ENCODE measurements around the gene PTBP3.

PTBP3 gene

DNA sequence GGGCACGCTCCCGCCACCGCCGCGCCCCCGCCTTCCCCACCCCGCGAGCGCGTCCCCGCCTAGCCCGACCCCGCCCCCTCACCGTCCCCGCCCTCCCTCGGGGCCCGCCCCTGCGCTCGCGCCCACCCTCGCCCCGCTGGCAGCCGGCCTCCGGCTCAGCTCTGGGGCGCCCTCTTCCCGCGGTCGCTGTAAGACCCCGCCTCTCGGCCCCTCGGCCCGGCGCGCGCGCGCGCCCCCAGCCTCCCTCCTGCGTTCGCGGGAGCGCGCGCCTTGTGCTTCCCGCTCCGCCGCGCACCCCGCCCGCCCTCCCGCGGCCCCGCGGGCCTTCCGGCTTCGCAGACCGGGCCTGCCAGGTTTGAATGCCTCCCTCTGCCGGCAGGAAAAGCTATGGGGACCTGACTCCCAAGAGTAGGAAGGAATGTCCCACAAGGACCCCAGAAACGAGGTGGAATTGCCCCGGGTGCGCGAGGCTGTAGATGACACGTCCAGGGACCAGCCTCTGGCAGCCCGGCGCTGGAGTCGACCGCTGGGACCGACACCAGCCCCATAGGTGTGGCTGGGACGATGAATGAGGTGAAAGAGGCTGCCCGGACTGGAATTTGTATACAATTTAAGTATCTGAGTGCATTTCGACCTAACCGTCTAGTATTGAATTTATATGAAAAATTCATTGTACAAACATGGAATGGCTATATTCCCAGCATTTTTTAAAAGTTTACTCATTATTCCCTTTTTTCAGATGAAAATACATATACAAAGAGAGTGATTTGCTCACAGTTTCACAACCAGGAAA, 416 bp upstream of the PTBP3 start (continued):
- TF ChIP-seq, protein P1, sequence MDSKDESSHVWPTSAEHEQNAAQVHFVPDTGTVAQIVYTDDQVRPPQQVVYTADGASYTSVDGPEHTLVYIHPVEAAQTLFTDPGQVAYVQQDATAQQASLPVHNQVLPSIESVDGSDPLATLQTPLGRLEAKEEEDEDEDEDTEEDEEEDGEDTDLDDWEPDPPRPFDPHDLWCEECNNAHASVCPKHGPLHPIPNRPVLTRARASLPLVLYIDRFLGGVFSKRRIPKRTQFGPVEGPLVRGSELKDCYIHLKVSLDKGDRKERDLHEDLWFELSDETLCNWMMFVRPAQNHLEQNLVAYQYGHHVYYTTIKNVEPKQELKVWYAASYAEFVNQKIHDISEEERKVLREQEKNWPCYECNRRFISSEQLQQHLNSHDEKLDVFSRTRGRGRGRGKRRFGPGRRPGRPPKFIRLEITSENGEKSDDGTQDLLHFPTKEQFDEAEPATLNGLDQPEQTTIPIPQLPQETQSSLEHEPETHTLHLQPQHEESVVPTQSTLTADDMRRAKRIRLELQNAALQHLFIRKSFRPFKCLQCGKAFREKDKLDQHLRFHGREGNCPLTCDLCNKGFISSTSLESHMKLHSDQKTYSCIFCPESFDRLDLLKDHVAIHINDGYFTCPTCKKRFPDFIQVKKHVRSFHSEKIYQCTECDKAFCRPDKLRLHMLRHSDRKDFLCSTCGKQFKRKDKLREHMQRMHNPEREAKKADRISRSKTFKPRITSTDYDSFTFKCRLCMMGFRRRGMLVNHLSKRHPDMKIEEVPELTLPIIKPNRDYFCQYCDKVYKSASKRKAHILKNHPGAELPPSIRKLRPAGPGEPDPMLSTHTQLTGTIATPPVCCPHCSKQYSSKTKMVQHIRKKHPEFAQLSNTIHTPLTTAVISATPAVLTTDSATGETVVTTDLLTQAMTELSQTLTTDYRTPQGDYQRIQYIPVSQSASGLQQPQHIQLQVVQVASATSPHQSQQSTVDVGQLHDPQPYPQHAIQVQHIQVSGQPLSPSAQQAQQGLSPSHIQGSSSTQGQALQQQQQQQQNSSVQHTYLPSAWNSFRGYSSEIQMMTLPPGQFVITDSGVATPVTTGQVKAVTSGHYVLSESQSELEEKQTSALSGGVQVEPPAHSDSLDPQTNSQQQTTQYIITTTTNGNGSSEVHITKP (tag by site-specific recombination; IDR thresholded peaks at IDR 0.05), result peak; percentile 81
- TF ChIP-seq ZNF155 (tag by site-specific recombination; IDR thresholded peaks at IDR 0.05) (no peak), ZNF621 (tag by site-specific recombination; IDR thresholded peaks at IDR 0.05) (no peak), ZNF768 (tag by site-specific recombination; IDR thresholded peaks at IDR 0.05) (no peak), IKZF3 (tag by site-specific recombination; IDR thresholded peaks at IDR 0.05) (0 out of 2 replicates have a peak, but pooled peaks have one; percentile 43), ZNF660 (tag by site-specific recombination; IDR thresholded peaks at IDR 0.05) (peak; percentile 22; the same call in 1 of the 2 replicates), ZNF350 (tag by site-specific recombination; IDR thresholded peaks at IDR 0.05) (no peak), ZEB2 (tag by site-specific recombination; IDR thresholded peaks at IDR 0.05) (peak; percentile 24; the same call in 1 of the 2 replicates), ZNF335 (tag by site-specific recombination; conservative IDR thresholded peaks at IDR 0.05) (peak; percentile 57), KLF10 (tag by site-specific recombination; IDR thresholded peaks at IDR 0.05) (no peak), ZNF777 (tag by site-specific recombination; IDR thresholded peaks at IDR 0.05; ENCODE audit: borderline replicate concordance) (0 out of 2 replicates have a peak, but pooled peaks have one; percentile 63)
- TF ChIP-seq, protein P2, sequence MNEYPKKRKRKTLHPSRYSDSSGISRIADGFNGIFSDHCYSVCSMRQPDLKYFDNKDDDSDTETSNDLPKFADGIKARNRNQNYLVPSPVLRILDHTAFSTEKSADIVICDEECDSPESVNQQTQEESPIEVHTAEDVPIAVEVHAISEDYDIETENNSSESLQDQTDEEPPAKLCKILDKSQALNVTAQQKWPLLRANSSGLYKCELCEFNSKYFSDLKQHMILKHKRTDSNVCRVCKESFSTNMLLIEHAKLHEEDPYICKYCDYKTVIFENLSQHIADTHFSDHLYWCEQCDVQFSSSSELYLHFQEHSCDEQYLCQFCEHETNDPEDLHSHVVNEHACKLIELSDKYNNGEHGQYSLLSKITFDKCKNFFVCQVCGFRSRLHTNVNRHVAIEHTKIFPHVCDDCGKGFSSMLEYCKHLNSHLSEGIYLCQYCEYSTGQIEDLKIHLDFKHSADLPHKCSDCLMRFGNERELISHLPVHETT (tag by site-specific recombination; IDR thresholded peaks at IDR 0.05), result no peak
- TF ChIP-seq, protein P3, sequence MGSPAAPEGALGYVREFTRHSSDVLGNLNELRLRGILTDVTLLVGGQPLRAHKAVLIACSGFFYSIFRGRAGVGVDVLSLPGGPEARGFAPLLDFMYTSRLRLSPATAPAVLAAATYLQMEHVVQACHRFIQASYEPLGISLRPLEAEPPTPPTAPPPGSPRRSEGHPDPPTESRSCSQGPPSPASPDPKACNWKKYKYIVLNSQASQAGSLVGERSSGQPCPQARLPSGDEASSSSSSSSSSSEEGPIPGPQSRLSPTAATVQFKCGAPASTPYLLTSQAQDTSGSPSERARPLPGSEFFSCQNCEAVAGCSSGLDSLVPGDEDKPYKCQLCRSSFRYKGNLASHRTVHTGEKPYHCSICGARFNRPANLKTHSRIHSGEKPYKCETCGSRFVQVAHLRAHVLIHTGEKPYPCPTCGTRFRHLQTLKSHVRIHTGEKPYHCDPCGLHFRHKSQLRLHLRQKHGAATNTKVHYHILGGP (tag by site-specific recombination; IDR thresholded peaks at IDR 0.05), result no peak

DNA sequence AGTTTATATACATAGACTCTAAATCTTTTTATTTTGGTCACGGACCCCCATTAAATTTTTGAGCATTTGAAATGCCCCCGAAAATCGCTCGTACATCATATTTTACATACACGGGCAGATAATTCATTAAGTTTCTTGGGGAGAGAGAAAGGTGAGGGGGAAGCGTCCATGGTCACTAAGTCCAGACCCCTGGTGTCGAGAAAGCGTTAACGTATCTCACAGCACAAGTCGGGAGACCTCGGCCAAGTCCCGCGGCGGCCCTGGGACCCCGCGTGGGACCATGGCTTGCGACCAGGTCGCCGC, 794 bp downstream of the PTBP3 start:
- H3K9me3 ChIP-seq (ENCODE audit: control insufficient read depth, insufficient read depth, low read depth, low read length), result no peaks in the 10 kb centered on the region
- CTCF ChIA-PET, result interaction anchor here (0.6 to 0.7 kb wide), 3 partner anchors 196 to 448 kb away, joined by 4 to 5 read pairs (median 5); no protein-coding TSS in a partner anchor
- POLR2A ChIA-PET, result interaction anchor here (1.4 to 2.3 kb wide), 3 partner anchors 15 to 47 kb away, joined by 5 to 21 read pairs (median 8); partner anchors contain the start of gene HSDL2
- TF ChIP-seq ZXDB (tag by site-specific recombination; IDR thresholded peaks at IDR 0.05), result 0 out of 2 replicates have a peak, but pooled peaks have one; percentile 6
- no peak for TF ChIP-seq ZSCAN16 (tag by site-specific recombination; IDR thresholded peaks at IDR 0.05)
- TF ChIP-seq ZNF221 (tag by site-specific recombination; IDR thresholded peaks at IDR 0.05; ENCODE audit: borderline replicate concordance), result no peak
- TF ChIP-seq, protein P4, sequence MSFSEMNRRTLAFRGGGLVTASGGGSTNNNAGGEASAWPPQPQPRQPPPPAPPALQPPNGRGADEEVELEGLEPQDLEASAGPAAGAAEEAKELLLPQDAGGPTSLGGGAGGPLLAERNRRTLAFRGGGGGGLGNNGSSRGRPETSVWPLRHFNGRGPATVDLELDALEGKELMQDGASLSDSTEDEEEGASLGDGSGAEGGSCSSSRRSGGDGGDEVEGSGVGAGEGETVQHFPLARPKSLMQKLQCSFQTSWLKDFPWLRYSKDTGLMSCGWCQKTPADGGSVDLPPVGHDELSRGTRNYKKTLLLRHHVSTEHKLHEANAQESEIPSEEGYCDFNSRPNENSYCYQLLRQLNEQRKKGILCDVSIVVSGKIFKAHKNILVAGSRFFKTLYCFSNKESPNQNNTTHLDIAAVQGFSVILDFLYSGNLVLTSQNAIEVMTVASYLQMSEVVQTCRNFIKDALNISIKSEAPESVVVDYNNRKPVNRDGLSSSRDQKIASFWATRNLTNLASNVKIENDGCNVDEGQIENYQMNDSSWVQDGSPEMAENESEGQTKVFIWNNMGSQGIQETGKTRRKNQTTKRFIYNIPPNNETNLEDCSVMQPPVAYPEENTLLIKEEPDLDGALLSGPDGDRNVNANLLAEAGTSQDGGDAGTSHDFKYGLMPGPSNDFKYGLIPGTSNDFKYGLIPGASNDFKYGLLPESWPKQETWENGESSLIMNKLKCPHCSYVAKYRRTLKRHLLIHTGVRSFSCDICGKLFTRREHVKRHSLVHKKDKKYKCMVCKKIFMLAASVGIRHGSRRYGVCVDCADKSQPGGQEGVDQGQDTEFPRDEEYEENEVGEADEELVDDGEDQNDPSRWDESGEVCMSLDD (tag by site-specific recombination; IDR thresholded peaks at IDR 0.05), result 0 out of 2 replicates have a peak, but pooled peaks have one; percentile 12
- TF ChIP-seq, protein P5, sequence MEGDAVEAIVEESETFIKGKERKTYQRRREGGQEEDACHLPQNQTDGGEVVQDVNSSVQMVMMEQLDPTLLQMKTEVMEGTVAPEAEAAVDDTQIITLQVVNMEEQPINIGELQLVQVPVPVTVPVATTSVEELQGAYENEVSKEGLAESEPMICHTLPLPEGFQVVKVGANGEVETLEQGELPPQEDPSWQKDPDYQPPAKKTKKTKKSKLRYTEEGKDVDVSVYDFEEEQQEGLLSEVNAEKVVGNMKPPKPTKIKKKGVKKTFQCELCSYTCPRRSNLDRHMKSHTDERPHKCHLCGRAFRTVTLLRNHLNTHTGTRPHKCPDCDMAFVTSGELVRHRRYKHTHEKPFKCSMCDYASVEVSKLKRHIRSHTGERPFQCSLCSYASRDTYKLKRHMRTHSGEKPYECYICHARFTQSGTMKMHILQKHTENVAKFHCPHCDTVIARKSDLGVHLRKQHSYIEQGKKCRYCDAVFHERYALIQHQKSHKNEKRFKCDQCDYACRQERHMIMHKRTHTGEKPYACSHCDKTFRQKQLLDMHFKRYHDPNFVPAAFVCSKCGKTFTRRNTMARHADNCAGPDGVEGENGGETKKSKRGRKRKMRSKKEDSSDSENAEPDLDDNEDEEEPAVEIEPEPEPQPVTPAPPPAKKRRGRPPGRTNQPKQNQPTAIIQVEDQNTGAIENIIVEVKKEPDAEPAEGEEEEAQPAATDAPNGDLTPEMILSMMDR (tag by site-specific recombination; IDR thresholded peaks at IDR 0.05), result peak; percentile 30; the same call in 1 of the 2 replicates
- peak; percentile 50; the same call in 1 of the 2 replicates for TF ChIP-seq KLF1 (tag by site-specific recombination; IDR thresholded peaks at IDR 0.05)
- TF ChIP-seq ZNF426 (tag by site-specific recombination; IDR thresholded peaks at IDR 0.05), result no peak
- 0 out of 2 replicates have a peak, but pooled peaks have one; percentile 10 for TF ChIP-seq ZNF2 (tag by site-specific recombination; IDR thresholded peaks at IDR 0.05)
- peak overlapping the region; percentile 90 for H3K4me3 ChIP-seq (ENCODE audit: low read depth, low read length)
- H3K4me1 ChIP-seq (ENCODE audit: control insufficient read depth, insufficient read depth, low read length), result 0 out of 2 replicates have a peak, but pooled peaks cover 2% of the 10 kb centered on the region
- H3K27ac ChIP-seq (ENCODE audit: extremely low read depth, low read depth, low read length), result peak overlapping the region; percentile 96
- H3K36me3 ChIP-seq (ENCODE audit: control insufficient read depth in 2 of 2, insufficient read depth in 1 of 2, low read length in 2 of 2), result no peaks in the 10 kb centered on the region
